Kidney capillary endothelial cell (primary cell): ENCODE results near the gene CAPZA2.

ENCODE experiments used
- DNase-seq: peaks from one replicate; pipeline ENCODE4 v3.0.0-alpha.2; 2018; ENCODE audit warnings: low spot score

CAPZA2 gene

GRCh38 chr7:116862951-116863670, 724 bp downstream of the CAPZA2 start:
- no peak for DNase-seq

DNA sequence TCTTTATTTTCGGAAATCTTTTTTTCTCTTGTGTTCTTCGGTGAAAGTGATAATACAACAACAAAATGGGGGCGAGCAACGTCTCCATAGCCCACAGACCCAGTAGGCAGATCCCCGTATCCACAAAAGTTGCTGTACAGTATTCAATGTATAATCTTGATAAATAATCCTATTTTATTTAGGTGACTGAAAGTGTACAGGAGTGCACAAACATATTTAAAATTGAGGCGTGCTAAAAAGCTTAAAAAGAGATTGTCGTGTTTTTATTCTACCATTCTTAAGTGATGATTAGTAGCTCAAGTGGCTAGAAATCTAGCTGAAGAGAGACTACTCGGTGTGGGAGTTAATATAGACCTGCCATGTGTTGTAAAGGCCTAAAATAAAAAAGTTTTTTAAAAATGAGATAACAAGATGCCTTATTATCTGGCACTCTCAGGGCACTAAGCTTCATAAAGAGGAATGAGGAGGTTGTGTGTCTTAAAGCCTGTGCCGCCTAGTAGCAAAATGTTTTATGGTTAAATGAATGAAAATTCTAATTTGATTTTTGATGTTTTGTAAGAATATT, 1.6 kb downstream of the CAPZA2 start:
- DNase-seq, result no peak

DNA sequence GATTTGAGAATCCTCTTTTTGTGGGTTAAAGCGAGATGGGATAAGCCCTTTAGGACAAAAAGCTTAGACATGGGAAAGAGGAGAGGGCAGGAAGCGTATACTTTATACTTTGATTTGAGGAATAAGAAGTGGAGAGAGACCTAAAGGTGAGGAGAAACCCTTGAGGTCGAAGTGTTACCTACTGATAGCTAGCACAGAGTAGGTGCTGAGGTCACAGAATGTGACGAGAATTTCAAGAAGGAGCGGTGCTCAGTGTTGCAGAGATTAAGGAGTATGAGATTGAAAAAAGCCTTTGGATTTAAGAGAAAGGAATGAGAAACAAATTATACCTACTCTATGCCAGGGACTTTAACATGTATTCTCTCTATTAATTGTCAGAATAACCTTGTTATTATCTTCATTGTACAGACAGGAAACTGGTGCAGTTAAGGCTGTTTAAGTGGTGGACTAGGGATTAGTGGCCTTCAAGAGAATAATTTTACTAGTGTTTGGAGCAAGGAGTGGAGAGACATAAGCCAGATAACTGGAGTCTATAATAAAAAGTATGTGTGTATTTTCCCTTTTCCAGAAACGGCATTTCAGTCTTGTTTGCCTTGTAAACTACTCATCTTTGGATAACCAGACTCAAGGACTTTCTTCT, 8.8 kb downstream of the CAPZA2 start:
- no peak for DNase-seq

GRCh38 chr7:116872026-116872425, 9.6 kb downstream of the CAPZA2 start:
- DNase-seq, result peak; percentile 49

DNA sequence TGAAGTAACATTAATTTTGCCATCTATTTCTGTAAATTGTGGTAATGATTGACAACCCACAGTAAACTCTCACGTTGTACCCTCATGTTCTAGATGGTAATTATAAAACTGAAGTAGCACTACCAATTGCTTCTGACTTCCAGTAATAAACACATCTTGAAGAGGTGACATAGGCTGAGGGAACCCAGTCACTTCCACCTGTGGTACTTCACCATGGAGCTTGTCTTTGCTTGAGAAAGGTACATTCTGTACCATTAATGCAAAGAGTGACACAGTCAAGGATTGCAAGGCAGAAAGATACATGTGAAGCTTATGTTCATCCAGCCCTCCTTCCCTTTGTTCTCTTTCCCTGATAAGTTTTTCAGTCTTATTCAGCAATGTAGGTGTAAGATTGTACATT, 11.2 kb downstream of the CAPZA2 start:
- no peak for DNase-seq

DNA sequence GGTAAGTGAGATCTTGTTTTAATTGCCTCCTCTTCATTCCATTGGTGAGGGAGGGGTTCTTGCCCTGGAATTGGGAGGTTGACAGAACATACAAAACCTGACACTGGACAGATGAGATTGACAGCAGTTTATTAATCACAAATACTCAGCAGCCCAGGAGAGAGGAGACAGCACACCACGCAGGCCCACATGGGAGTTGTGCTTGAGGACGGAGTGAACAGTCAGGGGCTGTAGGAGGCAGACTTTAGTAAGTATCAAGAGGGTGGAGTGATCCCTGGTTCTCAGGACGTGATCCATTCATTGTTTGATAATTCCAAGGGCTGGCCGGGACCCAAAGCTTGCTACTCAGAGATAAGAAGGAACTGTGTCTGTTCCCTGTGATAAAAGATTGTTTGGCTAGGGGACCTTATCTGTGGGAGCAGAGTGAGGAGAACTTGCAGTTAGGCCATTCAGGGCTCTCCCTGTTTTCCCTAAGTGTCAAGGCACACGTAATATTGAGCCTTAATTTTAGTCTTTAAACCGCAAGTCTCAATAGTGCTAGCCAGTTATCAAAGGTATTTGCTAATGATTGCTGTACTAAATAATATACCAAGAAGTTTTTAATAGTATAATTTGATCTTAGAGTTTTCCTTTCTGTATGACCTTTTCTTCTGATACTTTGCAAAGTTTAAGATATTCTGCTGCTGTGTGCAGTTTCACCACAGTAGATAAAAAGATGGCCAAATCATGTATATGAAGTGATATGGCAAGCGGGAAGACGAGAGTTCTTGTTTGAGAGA, 14.5 kb downstream of the CAPZA2 start:
- DNase-seq, result no peak

- DNase-seq, result no peak
Measured at GRCh38 chr7:116877443-116878217, 15.2 kb downstream of the CAPZA2 start.

DNA sequence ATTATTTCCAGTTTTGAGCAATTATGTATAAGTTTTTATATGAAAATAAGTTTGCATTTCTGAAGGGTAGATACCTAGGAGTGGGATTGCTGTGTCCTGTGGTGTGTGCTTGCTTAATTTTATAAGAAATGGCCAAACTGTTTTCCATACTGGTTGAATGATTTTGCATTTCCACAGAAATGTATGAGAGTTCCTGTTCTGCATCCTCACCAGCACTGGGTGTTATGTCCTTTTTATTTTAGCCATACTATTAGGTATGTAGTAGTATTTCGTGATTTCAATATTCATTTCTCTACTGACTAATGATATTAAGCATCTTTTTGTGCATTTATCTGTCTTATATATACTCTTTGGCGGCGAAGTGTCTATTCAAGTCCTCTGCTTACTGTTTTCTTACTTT, 22.3 kb downstream of the CAPZA2 start:
- DNase-seq, result no peak

- DNase-seq, result no peak
Measured at GRCh38 chr7:116885724-116886123, 23.3 kb downstream of the CAPZA2 start.

DNA sequence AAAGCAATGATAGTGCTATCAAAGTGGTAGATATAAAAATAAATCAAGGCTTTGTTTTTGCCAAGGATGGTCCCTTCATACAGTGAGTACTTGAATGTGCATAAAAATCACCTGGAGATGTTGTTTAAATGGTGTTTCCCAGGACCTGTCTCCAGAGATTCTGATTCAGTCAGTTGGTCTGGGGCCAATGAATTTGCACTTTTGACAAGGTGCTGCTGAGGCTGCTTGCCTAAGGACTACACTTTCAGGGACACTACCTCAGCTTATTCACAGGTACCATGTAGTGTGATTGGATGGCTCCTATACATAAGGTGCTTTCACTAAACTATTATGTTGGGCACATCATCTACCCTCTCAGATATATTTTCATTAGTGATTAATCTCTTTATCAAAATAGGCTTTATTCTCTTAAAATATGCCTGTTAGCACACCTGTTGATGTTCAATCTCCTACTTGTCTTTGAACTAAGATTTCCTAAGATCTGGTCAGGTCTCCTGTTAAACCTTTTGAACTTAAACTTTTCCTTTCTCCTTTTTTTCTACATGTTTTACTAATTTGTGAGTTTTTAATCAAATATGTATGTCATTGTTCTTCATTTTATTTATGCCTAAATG, 24.3 kb downstream of the CAPZA2 start:
- no peak for DNase-seq

DNA sequence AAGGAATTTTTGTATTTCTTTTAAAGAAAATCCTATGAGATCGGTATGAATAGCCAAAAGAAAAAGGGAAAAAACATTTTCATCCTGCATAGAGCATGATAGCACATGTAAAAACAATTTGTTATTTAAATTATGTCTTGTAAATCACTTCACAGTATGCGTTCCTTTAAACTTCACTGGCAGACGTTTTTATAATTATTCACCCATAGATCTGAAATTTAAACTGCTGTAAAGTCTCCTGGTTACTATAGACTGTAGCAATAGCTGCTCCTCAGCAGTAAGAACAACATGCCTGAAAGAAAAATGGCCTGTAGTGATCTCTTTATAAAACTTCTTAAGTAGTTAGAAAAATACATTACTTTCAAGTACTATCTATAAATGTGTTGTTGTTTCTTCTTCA, 26.5 kb downstream of the CAPZA2 start:
- no peak for DNase-seq

GRCh38 chr7:116895849-116896248, 33.5 kb downstream of the CAPZA2 start:
- no peak for DNase-seq

GRCh38 chr7:116897661-116898060, 35.3 kb downstream of the CAPZA2 start:
- no peak for DNase-seq

DNA sequence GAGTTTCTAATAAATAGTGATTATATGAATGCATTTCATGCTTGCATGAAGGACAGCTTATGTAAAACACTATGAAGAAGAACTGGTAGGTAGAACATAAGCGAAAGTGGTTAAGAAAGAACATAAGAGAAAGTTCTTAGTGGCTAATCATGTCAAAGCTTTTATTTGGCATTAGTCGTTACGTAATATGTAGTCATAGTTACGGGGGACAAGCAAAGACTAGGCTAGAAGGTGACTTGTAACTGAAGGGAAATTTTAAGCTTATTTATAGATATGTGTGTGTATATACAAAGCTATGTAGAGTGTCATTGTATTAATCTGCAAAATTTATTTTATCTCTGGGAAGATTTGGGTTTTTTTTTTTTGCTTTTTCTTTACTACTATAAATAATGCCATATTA, 36.9 kb downstream of the CAPZA2 start:
- DNase-seq, result no peak

GRCh38 chr7:116901143-116901542, 38.8 kb downstream of the CAPZA2 start:
- no peak for DNase-seq

DNA sequence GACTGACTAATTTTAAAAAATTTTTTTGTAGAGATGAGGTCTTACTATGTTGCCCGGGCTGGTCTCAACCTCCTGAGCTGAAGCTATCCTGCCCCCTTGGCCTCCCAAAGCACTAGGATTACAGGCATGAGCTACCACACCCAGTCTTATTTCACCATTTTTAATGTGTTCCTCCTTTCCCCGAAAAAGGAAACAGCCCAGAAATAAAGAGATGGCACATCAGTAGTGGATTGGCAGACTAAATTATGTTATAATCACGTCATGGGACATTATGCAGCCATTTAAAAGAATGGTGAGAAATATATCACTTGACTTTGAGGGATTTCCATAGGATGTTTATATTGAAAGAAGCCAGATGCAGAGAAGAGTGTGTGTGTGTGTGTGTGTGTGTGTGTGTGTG, 40.5 kb downstream of the CAPZA2 start:
- DNase-seq, result no peak

DNA sequence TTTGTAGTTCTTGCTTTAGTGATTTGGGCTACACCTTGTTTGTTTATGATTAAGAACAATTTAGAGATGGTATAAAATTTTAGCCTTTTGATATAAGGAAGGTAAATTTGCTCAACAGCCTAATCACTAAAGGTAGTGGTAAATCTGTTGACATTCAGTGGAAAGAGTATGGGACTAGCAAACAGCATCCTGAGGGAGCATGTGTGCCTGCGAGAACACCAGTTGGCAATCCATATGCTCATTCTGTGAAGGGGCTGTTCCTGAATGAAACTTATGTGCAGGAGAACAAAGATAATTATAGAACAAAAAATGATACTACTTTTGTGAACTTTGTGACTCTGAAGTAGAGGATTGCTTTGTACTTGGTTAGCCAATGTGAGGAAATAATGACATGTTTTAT, 44.0 kb downstream of the CAPZA2 start:
- no peak for DNase-seq

- no peak for DNase-seq
Measured at GRCh38 chr7:116910383-116910782, 48.0 kb downstream of the CAPZA2 start.

DNA sequence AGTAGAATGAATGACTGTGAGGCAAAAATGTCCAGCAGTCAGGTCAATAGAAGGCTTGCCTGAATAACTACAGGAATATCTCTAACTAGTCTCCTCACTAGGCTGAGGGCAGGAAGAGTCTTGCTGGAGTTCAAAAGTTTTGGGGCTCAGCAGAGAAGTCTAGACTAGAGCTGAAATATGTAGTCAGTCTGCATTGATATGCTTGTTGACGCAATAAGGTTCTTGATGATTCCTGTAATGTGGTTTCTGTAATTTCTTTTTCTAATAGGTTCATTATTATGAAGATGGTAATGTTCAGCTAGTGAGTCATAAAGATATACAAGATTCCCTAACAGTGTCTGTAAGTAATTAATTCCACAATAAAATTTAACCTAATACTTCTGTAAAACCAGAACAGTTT, 49.4 kb downstream of the CAPZA2 start:
- DNase-seq, result no peak

DNA sequence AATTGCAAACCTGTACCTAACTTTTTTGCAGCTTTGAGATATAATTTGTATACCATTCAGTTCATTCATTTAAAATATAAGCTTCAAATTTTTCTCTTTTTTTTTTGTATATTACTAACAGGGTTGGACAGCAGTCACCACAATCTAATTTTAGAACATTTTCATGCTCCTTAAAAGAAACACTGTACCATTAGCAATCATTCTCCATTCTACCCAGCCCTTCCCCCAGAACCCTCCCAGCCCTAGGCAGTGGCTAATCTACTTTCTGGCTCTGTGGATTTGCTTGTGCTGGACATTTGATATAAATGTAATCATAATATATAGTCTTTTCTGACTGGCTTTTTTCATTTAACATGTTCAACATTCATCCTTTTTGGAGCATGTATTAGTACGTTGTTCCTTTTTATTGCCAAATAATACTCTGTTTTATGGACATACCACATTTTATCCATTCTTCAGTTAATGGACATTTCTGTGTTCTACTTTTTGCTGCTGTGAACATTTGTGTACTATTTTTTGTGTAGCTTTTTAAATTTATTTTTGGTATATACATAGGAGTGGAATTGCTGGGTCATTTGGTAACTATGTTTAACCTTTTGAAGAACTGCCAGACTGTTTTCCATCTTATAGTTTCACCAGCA, 50.0 kb downstream of the CAPZA2 start:
- DNase-seq, result no peak

DNA sequence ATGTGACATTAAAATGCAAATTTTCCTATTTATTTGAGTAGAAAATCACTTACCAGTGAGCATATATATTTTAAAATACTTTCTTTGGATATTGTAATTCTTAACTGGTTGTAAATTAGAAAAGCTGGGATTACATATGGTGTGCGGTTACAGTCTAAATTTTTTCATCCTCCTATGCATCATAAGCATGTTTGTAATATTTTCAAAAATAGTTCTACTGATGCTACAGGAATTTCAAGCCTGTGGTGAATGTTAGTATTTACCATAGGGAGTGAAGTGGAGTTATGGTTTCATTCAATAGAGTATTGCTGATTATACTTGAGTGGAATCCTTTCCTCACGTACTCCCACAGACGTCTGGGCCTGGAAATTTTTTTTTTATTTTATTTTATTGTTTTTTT, 56.3 kb downstream of the CAPZA2 start:
- no peak for DNase-seq
